ENCODE measurements around the gene IFITM2.

DNA sequence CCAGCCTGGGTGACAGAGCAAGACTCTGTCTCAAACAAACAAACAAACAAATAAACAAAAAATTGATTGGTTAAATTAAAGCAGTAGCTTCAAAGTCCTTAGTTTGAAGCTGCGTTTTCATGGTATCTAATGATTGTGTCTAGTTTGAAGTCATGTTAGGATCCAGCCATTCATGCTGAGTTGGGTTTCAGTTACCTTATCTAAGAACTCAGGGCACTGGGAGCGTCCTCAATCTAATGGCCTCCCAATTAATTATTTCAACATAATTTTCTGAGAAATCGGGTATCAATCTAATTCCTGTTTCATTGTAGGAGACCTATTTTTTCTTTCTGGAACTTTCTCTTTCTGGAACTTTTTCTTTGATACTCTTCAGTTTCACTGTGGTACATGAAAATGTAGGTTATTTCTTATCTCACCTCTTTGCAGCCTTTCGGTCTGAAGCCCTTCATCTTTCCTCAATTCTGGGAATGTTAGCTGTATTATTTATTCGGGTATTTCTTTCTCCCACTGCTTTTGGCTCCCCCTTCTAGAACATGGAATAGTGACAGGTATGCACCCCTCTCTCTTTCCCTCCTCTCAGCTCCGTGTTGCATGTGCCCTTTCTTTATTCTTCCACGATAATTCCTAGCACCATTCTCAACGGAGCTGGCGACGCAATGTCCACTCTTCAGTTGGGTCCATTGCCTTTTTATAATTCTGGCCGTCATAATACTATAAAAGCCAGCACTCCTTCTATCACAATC, 37.4 kb downstream of the IFITM2 start:
- TF ChIP-seq, protein P1, sequence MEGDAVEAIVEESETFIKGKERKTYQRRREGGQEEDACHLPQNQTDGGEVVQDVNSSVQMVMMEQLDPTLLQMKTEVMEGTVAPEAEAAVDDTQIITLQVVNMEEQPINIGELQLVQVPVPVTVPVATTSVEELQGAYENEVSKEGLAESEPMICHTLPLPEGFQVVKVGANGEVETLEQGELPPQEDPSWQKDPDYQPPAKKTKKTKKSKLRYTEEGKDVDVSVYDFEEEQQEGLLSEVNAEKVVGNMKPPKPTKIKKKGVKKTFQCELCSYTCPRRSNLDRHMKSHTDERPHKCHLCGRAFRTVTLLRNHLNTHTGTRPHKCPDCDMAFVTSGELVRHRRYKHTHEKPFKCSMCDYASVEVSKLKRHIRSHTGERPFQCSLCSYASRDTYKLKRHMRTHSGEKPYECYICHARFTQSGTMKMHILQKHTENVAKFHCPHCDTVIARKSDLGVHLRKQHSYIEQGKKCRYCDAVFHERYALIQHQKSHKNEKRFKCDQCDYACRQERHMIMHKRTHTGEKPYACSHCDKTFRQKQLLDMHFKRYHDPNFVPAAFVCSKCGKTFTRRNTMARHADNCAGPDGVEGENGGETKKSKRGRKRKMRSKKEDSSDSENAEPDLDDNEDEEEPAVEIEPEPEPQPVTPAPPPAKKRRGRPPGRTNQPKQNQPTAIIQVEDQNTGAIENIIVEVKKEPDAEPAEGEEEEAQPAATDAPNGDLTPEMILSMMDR (IDR thresholded peaks at IDR 0.05 in 8 of 11, conservative IDR thresholded peaks at IDR 0.05 in 3 of 11), result no peak
- TF ChIP-seq POLR2AphosphoS5 (IDR thresholded peaks at IDR 0.05), result no peak
- TF ChIP-seq POLR2A (IDR thresholded peaks at IDR 0.05), result no peak

Data from spleen (tissue), 7 donors.